Endothelial cell (in vitro differentiated cells): ENCODE data around the gene DAPP1. TPM values are rescaled to one million over a fixed set of nuclear protein-coding genes. Genes with fewer than 3 reads are reported as not detected.

Experiments used
- DNase-seq: peaks from one replicate; pipeline ENCODE4 v3.0.0; 2021; ENCODE audit warnings: low spot score
- H3K27ac Mint-ChIP-seq: one replicate; pipeline ENCODE4 v1.8.0; 2021; ENCODE audit warnings: mixed read lengths, inconsistent platforms; ENCODE audit not compliant: unreplicated experiment
- H3K27me3 Mint-ChIP-seq: one replicate; pipeline ENCODE4 v1.8.0; 2021; ENCODE audit warnings: mild to moderate bottlenecking, moderate library complexity, mixed read lengths, inconsistent platforms; ENCODE audit not compliant: unreplicated experiment
- H3K36me3 Mint-ChIP-seq: one replicate; pipeline ENCODE4 v1.8.0; 2021; ENCODE audit warnings: mild to moderate bottlenecking, low read depth, mixed read lengths, inconsistent platforms; ENCODE audit not compliant: unreplicated experiment
- H3K4me1 Mint-ChIP-seq: one replicate; pipeline ENCODE4 v1.8.0; 2021; ENCODE audit warnings: mild to moderate bottlenecking, mixed read lengths, inconsistent platforms; ENCODE audit not compliant: unreplicated experiment
- H3K4me3 Mint-ChIP-seq: one replicate; pipeline ENCODE4 v1.8.0; 2021; ENCODE audit warnings: mild to moderate bottlenecking, mixed read lengths, inconsistent platforms; ENCODE audit not compliant: unreplicated experiment
- H3K9me3 Mint-ChIP-seq: one replicate; pipeline ENCODE4 v1.8.0; 2021; ENCODE audit warnings: mixed read lengths, inconsistent platforms; ENCODE audit not compliant: unreplicated experiment
- CTCF ChIP-seq: fragments of 200-600 bp; sonication (generic); IDR thresholded peaks from one replicate; pipeline ENCODE4 v1.5.0; 2021; ENCODE audit warnings: antibody characterized with exemption; ENCODE audit not compliant: unreplicated experiment
- total RNA-seq: library from RNA; stranded (reverse); fragmentation: NEBNext Ultra II Directional; extraction: Animal tissue kit (Norgen Biotek cat#: 25700); gene quantifications from one replicate; pipeline ENCODE4 v1.2.1, GENCODE V29; 2021; ENCODE audit not compliant: unreplicated experiment

DAPP1 gene
- total RNA-seq, 1 donor from 2014 or later, result not detected

DNA sequence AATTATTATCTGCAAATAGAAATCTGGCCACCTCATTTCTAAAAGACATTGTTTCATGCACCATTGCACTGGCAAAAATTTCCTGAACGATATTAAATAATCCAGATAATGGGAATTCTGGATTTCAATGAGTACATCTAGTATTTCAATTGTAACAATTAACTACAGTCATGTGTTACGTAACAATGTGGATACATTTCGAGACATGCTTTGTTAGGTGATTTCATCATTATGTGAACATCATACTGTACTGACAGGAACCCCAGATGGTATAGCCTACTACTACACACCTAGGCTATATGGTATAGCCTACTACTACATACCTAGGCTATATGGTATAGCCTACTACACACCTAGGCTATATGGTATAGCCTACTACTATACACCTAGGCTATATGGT, 62.8 kb downstream of the DAPP1 start:
- peaks cover 10% of the 10 kb centered on the region for H3K36me3 Mint-ChIP-seq
- no peak overlapping the region for H3K4me3 Mint-ChIP-seq
- no peak for DNase-seq
- H3K27me3 Mint-ChIP-seq, result no peaks in the 10 kb centered on the region
- no peaks in the 10 kb centered on the region for H3K9me3 Mint-ChIP-seq
- no peak overlapping the region for H3K27ac Mint-ChIP-seq
- no peaks in the 10 kb centered on the region for H3K4me1 Mint-ChIP-seq
- TF ChIP-seq CTCF, result no peak

DNA sequence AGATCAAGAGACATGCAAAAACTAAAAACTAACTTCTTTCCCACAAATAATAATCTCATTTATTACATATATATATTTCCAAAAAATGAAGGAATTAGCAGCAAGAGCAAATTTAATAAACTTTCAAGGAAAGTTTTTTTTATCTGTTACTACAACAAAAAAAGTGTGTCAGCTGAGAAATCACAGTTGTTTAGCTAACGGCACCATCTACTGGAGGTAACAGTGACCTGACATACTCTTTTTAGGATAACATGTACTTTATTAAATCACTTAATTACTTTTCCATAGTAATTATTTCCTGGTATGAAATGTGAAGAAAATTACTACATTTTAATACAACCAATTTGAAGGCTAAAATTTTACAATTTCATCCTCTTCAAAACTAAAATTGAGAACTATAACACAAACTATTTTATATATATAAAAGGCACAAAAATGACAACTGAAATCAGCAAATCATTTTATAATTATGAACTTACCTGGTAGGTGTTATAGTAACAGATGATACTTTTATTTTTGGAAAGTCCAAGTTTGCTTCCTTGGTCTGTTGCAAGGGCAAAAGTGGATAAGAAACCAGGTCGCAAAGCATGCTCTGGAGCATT, 68.5 kb downstream of the DAPP1 start:
- H3K4me1 Mint-ChIP-seq, result no peaks in the 10 kb centered on the region
- no peaks in the 10 kb centered on the region for H3K9me3 Mint-ChIP-seq
- no peaks in the 10 kb centered on the region for H3K27me3 Mint-ChIP-seq
- no peak for TF ChIP-seq CTCF
- H3K36me3 Mint-ChIP-seq, result peaks cover 4% of the 10 kb centered on the region
- DNase-seq, result peak; percentile 17
- no peak overlapping the region for H3K27ac Mint-ChIP-seq
- H3K4me3 Mint-ChIP-seq, result no peak overlapping the region

DNA sequence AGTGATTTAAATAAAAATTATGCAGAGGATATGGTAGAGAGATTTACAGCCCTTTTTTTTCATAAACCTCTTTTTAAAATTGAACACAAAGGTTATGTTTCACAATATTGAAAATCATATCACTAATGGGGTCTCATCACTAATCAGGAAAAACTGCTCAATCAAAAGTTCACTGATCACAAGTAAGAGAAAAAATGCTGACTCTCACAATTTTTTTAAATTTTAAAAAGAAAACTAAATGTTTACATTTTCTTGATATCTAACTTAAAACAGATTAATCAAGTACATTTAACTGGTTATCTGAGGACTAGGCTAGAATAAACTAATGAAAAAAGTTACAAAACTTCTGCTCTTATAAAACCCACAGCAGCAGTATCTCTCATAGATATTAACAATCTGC, 69.1 kb downstream of the DAPP1 start:
- Mint-ChIP-seq H3K36me3 (peaks cover 4% of the 10 kb centered on the region), H3K4me3 (no peak overlapping the region), H3K9me3 (no peaks in the 10 kb centered on the region), H3K27ac (no peak overlapping the region), H3K27me3 (no peaks in the 10 kb centered on the region), H3K4me1 (no peaks in the 10 kb centered on the region)
- no peak for TF ChIP-seq CTCF
- no peak for DNase-seq

DNA sequence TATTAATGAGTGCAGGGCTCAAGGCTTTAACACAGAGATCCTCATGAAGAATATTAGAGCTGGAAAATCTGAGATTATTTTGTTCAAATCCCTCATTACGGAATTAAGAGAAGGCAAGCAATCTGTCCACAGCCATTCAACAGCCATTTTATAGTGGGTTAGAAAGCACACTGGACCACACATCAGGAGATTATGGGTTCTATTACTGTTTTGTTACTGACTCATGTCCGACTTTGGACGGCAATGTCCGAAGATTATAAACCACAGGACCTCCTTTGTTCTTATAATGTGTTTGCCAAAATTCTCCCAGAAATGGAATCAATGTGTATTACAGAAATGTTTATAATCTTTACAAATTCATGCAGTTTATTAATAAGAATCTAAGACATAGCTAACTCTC, 69.5 kb downstream of the DAPP1 start:
- TF ChIP-seq CTCF, result no peak
- Mint-ChIP-seq H3K9me3 (no peaks in the 10 kb centered on the region), H3K27ac (no peak overlapping the region), H3K27me3 (no peaks in the 10 kb centered on the region), H3K4me3 (no peak overlapping the region), H3K4me1 (no peaks in the 10 kb centered on the region), H3K36me3 (peaks cover 4% of the 10 kb centered on the region)
- DNase-seq, result no peak

- TF ChIP-seq CTCF, result no peak
- no peaks in the 10 kb centered on the region for H3K9me3 Mint-ChIP-seq
- peaks cover 4% of the 10 kb centered on the region for H3K36me3 Mint-ChIP-seq
- no peak overlapping the region for H3K4me3 Mint-ChIP-seq
- no peaks in the 10 kb centered on the region for H3K4me1 Mint-ChIP-seq
- DNase-seq, result no peak
- H3K27me3 Mint-ChIP-seq, result peaks cover 2% of the 10 kb centered on the region
- H3K27ac Mint-ChIP-seq, result no peak overlapping the region
Measured at GRCh38 chr4:99887837-99888236, 71.2 kb downstream of the DAPP1 start.
